Endothelial cell (in vitro differentiated cells): ENCODE measurements around the gene SPAG7. TPM values are rescaled to one million over a fixed set of nuclear protein-coding genes. Genes with fewer than 3 reads are reported as not detected.

Experiments used
- DNase-seq: peaks from one replicate; pipeline ENCODE4 v3.0.0; 2021; ENCODE audit warnings: low spot score
- H3K27ac Mint-ChIP-seq: one replicate; pipeline ENCODE4 v1.8.0; 2021; ENCODE audit warnings: mixed read lengths, inconsistent platforms; ENCODE audit not compliant: unreplicated experiment
- H3K27me3 Mint-ChIP-seq: one replicate; pipeline ENCODE4 v1.8.0; 2021; ENCODE audit warnings: mild to moderate bottlenecking, moderate library complexity, mixed read lengths, inconsistent platforms; ENCODE audit not compliant: unreplicated experiment
- H3K36me3 Mint-ChIP-seq: one replicate; pipeline ENCODE4 v1.8.0; 2021; ENCODE audit warnings: mild to moderate bottlenecking, low read depth, mixed read lengths, inconsistent platforms; ENCODE audit not compliant: unreplicated experiment
- H3K4me1 Mint-ChIP-seq: one replicate; pipeline ENCODE4 v1.8.0; 2021; ENCODE audit warnings: mild to moderate bottlenecking, mixed read lengths, inconsistent platforms; ENCODE audit not compliant: unreplicated experiment
- H3K4me3 Mint-ChIP-seq: one replicate; pipeline ENCODE4 v1.8.0; 2021; ENCODE audit warnings: mild to moderate bottlenecking, mixed read lengths, inconsistent platforms; ENCODE audit not compliant: unreplicated experiment
- H3K9me3 Mint-ChIP-seq: one replicate; pipeline ENCODE4 v1.8.0; 2021; ENCODE audit warnings: mixed read lengths, inconsistent platforms; ENCODE audit not compliant: unreplicated experiment
- CTCF ChIP-seq: fragments of 200-600 bp; sonication (generic); IDR thresholded peaks from one replicate; pipeline ENCODE4 v1.5.0; 2021; ENCODE audit warnings: antibody characterized with exemption; ENCODE audit not compliant: unreplicated experiment
- total RNA-seq: library from RNA; stranded (reverse); fragmentation: NEBNext Ultra II Directional; extraction: Animal tissue kit (Norgen Biotek cat#: 25700); gene quantifications from one replicate; pipeline ENCODE4 v1.2.1, GENCODE V29; 2021; ENCODE audit not compliant: unreplicated experiment

The SPAG7 gene
- total RNA-seq, 1 donor from 2014 or later = 67.3 TPM

- no peak overlapping the region for H3K27ac Mint-ChIP-seq
- DNase-seq = no peak
- peaks cover 12% of the 10 kb centered on the region for H3K4me1 Mint-ChIP-seq
- H3K9me3 Mint-ChIP-seq = no peaks in the 10 kb centered on the region
- H3K27me3 Mint-ChIP-seq = peaks cover 4% of the 10 kb centered on the region
- no peak for TF ChIP-seq CTCF
- H3K36me3 Mint-ChIP-seq = peaks cover 55% of the 10 kb centered on the region
- H3K4me3 Mint-ChIP-seq = peak overlapping the region; percentile 52
Measured at GRCh38 chr17:5002121-5002788, 34.6 kb upstream of the SPAG7 start.

DNA sequence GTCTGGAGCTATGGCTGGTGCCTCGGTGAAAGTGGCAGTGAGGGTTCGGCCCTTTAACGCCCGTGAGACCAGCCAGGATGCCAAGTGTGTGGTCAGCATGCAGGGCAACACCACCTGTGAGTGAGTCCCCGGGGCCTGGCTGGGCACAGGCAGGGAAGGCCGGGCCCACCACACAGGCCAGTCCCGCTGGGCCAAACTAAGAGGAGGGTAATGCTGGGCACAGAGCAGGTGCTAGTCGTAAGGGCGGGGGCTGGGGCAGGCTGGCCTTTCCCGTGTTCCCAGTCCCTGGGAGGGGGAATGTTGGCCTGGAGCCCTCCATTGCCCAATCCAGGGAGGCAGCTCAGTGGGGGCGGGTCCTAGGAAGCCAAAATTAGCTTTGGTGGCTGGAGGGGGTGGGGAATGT lies 32.6 kb upstream of the SPAG7 start:
- no peak overlapping the region for H3K27ac Mint-ChIP-seq
- peaks cover 44% of the 10 kb centered on the region for H3K36me3 Mint-ChIP-seq
- peaks cover 5% of the 10 kb centered on the region for H3K27me3 Mint-ChIP-seq
- no peaks in the 10 kb centered on the region for H3K9me3 Mint-ChIP-seq
- no peak for TF ChIP-seq CTCF
- peak overlapping the region; percentile 58 for H3K4me3 Mint-ChIP-seq
- H3K4me1 Mint-ChIP-seq = peaks cover 15% of the 10 kb centered on the region
- DNase-seq = no peak

DNA sequence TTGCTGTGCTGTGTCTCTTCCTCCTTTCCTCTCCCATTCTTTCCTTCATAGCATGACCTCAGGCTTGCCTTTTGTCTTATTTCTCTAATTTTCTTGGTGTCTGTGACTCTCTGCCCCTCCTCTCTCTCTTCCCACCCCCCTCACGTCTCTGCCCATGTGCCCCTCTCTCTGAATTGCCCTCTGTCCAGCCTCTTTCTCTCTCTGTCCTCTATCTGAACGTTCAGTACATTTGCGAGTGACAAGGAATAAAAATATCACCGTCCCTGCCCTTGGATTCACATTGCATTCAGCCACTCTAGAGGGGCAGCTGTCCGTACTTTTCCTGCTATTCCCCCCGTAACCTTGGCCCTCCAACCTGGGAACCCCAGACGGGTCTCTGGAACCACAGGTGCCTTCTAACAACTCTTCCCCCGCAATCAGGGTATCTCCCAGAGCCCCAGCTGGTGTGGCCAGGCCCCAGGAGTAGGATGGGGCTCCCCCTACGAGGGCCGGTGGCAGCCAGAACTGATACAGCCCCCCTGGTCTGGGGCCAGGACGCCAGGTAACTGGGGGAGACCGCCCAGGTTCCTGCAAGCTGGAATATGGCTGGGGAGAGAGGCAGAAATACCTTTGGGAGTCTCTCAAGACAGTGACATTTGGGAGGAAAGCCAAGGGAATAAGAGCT lies 31.9 kb upstream of the SPAG7 start:
- no peak for DNase-seq
- Mint-ChIP-seq H3K36me3 (peaks cover 39% of the 10 kb centered on the region), H3K27me3 (peaks cover 10% of the 10 kb centered on the region), H3K9me3 (no peaks in the 10 kb centered on the region), H3K27ac (no peak overlapping the region), H3K4me3 (peak overlapping the region; percentile 93), H3K4me1 (peaks cover 15% of the 10 kb centered on the region)
- TF ChIP-seq CTCF = no peak

GRCh38 chr17:4998732-4999429 lies 31.3 kb upstream of the SPAG7 start:
- Mint-ChIP-seq H3K27me3 (peaks cover 10% of the 10 kb centered on the region), H3K36me3 (peaks cover 33% of the 10 kb centered on the region), H3K27ac (no peak overlapping the region), H3K4me1 (peaks cover 15% of the 10 kb centered on the region), H3K9me3 (no peaks in the 10 kb centered on the region), H3K4me3 (peak overlapping the region; percentile 93)
- no peak for TF ChIP-seq CTCF
- DNase-seq = no peak
